Stimulated activated naive CD8-positive, alpha-beta T cell treated with anti-CD3 and anti-CD28 coated beads, Interleukin-15, Interleukin-2, amounts not matched to agents 100 U/mL and 50 U/mL, for 24 hours (primary cell): ENCODE data around the gene UBE3D.
"Not testable (repeated sequence)": the region's sequence is repeated elsewhere in the genome, so short reads cannot be mapped to it uniquely, and the experiment has no call there.

Source experiments
- ATAC-seq: fragments of 150-1000 bp; cut with Tn5 transposase; one replicate; pipeline ENCODE4 v1.10.0; 2021
- DNase-seq: peaks from one replicate; pipeline ENCODE4 v3.0.0; 2021

Gene UBE3D

DNA sequence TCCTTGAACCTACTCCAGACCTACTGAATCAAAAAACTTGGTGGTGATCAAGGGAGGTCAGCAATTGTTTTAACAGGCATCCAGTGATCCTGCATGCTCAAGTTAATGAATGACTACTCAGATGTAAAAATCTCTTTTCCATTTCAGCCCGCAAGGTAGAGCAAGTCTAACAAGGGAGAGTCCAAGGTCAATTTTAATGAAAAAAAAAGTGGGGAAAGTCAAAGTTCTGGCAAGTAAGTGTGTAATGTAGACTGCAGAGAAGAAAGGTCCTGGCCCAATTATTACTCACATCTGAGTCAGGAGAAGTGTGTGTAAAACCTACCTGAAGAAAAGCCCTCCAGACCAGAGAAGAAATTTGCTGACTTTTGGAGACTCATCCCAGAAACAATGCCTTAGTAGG, 193.5 kb downstream of the UBE3D start:
- no peak for DNase-seq
- no peak for ATAC-seq

GRCh38 chr6:82870582-82871172, 195.0 kb downstream of the UBE3D start:
- no peak for ATAC-seq

GRCh38 chr6:82869493-82869892, 196.1 kb downstream of the UBE3D start:
- ATAC-seq (no peak), DNase-seq (no peak)

More at GRCh38 chr6:82870582-82871172, 195.0 kb downstream of the UBE3D start:
- no peak for DNase-seq

DNA sequence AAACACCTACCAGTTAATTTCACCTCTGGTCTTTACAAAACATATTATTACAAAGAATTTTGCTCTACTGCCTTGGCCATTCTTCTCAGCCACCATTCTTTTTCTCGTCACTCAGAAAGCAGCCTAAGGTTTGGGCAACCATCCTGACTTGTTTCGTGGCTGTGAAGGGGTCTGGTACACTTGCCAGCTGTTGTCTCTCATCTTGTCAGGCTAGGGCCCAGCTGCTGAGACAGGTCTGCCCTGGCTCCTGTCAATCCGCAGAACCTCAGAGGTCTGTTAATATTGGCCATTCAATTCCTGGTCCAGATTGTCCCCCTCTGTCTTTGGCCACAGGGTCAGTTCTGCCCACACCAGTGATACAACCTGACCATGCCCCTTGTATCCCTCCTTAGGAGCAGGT, 197.7 kb downstream of the UBE3D start:
- no peak for DNase-seq
- ATAC-seq, result no peak

DNA sequence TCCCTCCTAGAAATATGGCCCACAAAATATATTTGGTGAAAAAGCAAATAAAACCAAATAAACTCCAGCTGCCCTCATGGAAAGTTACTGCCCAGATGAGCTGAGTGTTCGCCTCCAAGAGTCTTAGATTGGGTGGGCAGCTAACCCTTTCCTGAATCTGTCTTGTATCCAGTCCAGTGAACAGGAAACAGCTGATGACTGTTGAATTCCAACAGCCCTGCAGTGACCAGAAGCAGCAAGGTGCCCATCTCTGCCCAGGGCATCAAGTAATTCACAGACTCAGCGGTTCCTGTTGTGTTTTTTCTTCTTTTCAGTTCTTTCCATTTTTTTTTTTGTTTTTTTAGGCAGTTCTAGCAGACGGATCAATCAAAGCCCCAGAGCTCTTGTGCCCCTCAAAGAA, 199.2 kb downstream of the UBE3D start:
- DNase-seq (no peak), ATAC-seq (no peak)

GRCh38 chr6:82865461-82865860, 200.2 kb downstream of the UBE3D start:
- no peak for DNase-seq
- ATAC-seq, result no peak

DNA sequence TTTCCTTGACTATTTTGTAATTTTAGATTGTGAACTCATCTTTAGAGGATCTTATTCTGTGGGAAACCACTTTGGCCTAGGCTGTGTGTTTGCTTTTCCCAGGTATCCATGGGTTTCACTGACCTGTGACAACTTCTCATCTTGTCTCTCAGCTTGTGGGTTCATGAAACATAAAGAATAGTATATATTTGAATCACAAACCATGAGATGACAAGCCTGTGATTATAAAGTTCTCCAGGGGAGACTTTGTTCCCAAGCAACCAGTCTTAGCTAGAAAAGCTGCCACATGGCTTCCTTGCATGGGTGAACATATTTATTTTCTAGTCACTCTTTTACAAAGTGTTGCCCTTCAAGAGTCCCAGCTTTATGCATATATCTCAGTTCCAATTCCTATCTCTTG, 201.9 kb downstream of the UBE3D start:
- DNase-seq (no peak), ATAC-seq (no peak)

- ATAC-seq (no peak), DNase-seq (no peak)
Observed at GRCh38 chr6:82862543-82862942, 203.1 kb downstream of the UBE3D start.

GRCh38 chr6:82861121-82861520, 204.5 kb downstream of the UBE3D start:
- no peak for DNase-seq
- no peak for ATAC-seq

GRCh38 chr6:82856077-82856476, 209.6 kb downstream of the UBE3D start:
- not testable (repeated sequence) for ATAC-seq, DNase-seq

GRCh38 chr6:82852904-82853303, 212.7 kb downstream of the UBE3D start:
- not testable (repeated sequence) for ATAC-seq, DNase-seq

DNA sequence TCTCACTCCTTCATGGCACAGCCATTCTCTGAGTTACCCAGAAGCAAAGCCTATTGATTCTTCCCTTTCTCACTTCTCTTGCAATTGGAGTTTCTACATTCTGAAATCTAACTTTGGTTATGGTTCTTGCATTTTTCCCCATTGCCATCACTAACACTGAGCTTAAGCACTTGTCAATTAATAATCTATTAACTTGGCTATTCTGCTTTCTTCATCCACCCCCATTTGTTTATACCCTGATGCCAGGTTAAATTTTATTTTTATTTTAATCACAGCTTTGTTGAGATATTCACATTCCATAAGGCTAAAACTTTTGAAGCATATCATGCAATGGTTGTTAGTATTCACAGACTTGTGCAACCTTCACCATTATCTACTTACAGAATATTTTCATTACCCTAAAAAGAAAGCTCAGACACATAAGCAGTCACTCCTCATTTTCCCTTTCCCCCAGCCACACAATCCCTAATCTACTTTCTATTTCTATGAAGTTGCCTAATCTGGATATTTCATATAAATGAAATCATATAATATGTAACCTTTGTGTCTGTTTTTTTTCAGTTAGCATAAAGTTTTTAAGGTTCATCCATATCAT, 222.3 kb downstream of the UBE3D start:
- DNase-seq (no peak), ATAC-seq (no peak)

- DNase-seq (no peak), ATAC-seq (no peak)
Observed at GRCh38 chr6:82842721-82843120, 222.9 kb downstream of the UBE3D start.
